GM08714 (cell line): Measurements from ENCODE around the gene GNAS.

Source experiments
- H3K4me3 ChIP-seq: fragments of 200-500 bp; sonication (Bioruptor generic); 2 replicates; pipeline ENCODE4 v1.5.1; 2014; ENCODE audit warnings: mild to moderate bottlenecking, low read length, inconsistent platforms
- ZNF274 ChIP-seq: IDR thresholded peaks from 2 replicates; pipeline ENCODE4 v1.6.1; 2012; ENCODE audit warnings: mild to moderate bottlenecking, low read depth, low read length

Gene GNAS

DNA sequence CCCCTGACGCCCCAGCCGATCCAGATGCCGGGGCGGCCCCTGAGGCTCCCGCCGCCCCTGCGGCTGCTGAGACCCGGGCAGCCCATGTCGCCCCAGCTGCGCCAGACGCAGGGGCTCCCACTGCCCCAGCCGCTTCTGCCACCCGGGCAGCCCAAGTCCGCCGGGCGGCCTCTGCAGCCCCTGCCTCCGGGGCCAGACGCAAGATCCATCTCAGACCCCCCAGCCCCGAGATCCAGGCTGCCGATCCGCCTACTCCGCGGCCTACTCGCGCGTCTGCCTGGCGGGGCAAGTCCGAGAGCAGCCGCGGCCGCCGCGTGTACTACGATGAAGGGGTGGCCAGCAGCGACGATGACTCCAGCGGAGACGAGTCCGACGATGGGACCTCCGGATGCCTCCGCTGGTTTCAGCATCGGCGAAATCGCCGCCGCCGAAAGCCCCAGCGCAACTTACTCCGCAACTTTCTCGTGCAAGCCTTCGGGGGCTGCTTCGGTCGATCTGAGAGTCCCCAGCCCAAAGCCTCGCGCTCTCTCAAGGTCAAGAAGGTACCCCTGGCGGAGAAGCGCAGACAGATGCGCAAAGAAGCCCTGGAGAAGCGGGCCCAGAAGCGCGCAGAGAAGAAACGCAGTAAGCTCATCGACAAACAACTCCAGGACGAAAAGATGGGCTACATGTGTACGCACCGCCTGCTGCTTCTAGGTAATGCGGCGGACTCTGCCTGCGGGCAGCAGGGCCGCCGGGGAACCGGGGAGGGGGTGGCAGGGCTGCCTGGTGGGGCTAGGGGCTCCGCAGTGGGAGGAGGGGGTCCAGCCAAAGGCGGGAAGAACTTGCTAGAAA is 2.3 kb downstream of the GNAS start:
- TF ChIP-seq ZNF274: no peak
- no peak overlapping the region for H3K4me3 ChIP-seq

DNA sequence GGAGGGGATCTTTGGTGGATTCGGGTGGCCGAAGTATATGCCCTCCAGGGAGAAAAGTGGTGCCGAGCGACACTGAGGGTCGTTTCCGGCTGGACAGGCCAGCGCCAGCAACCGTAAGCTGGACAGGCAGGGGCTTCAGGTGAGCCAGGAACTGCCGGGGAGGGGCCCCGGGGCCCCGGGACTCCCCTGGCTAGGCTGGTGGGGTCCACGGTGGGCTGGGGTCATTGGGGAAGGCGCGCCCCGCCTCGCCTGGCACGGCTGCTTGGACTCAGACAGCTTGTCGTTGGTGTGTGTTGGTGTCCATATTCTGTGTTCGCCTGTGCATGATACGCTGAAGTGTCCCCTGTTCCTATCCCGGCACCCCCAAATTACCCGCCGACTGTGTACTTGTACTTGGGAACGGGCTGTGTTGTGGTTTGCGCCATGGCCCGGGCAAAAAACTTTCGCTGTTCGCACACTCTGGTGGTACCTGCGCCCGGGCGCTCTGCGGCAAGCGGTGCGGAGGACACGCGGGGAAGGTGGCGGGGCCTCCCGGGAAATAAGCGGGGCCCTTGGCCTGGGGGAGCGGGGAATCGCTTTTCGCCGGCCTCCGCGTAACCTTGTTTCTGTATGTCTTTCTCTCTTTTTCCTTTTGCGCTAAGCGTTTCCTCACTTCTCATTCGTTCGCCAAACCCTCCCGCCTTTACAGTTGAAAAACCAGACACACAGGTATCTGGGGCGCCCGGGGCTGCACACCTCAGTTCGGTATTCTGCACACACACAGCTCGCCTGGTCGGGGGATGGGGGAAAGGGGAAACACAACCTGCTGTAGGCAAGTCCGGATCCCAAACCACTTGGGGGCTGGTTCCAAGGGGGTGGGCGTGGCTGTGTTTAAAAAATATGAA is 3.2 kb downstream of the GNAS start:
- no peak for TF ChIP-seq ZNF274
- no peak overlapping the region for H3K4me3 ChIP-seq

DNA sequence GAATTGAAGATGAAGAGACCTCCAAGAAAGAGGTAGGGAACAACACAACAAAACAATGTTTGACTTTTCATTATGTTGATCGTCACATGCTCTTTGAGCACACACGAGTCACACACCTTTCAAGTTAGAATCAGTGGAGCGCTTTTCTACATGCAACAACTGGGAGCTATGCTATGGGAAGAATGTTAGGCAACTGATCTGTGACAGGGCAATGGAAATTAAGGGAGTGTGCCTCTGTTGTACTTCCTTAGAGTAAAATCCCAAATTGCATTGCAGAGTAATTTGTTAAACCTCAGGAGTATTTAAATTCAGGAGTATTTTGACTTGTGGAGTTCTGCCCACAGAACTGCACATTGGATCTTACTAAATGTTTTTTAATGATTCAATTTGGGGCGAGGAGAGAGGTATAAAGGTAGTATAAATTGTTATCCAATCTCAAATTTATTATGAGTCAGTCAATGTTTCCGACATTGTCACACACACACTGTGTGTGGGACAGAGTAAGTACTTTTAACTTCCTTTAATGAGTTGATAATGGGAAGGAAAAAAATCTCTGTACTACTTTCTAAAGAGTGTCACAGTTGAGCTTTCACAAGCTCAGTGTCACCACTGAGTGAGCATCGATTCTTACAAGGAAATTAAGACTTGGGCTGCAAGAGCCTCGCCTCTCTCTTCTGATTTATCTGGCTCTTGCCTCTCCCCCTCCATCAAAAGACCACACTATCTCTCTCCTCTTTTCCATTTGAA is 10.7 kb downstream of the GNAS start:
- H3K4me3 ChIP-seq: no peak overlapping the region
- no peak for TF ChIP-seq ZNF274

DNA sequence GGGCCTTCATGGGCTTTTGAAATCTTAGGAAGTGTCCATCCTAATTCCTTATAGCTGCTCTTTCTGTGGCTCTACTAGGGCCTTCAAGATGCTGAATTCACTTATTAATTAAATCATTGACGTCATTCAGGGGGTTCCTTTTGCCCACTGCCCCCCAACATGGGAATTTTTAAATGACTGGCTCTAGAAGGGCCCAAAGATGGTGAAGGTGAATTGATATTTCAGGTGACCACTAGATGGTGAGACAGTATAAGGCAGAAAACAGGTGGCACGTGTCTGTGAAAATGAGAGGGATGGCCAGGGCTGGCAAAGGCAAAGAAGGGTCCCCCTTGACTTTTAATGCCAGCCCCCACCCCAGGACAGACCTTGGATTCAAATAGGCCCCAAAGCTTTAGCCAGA is 11.8 kb downstream of the GNAS start:
- H3K4me3 ChIP-seq: no peak overlapping the region
- TF ChIP-seq ZNF274: no peak

DNA sequence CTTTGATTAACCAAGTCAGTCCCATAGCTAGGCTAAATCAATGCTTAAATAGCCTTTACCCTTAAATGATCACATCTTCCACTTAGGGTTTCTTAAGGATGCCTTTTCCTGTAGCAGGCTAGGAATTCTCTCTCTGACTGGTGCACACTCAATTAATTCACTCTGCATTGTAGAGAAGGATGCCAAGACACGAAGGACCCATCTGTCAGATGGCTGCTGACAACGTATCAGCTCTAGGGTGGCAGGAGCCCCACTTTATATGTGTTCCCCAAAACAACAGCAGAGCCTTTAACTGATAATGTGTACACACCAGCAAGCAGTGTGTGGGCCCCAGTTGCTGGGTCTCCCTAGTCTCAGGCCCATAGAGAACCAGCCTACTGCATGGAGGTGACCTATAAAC is 13.3 kb downstream of the GNAS start:
- no peak overlapping the region for H3K4me3 ChIP-seq
- TF ChIP-seq ZNF274: no peak

DNA sequence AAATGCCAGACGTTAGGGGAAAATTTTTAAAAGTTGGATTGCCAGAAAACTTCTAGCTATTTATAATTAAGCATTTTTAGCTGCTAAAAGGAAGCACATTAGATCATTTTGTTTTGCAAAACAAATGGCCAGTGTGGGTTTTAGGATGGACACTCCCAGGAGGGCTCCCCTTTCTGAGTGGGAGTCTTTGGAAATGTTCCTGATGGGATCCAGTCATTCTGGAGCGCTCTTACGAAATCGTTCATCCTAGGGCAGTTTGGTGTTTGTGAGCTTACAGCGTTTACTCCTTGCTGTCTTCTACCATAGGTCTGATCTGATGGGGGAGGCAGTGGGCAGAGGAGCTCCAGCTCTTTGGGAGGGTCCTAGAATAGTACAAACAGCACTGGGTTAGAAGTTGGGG is 14.7 kb downstream of the GNAS start:
- no peak for TF ChIP-seq ZNF274
- H3K4me3 ChIP-seq: no peak overlapping the region

DNA sequence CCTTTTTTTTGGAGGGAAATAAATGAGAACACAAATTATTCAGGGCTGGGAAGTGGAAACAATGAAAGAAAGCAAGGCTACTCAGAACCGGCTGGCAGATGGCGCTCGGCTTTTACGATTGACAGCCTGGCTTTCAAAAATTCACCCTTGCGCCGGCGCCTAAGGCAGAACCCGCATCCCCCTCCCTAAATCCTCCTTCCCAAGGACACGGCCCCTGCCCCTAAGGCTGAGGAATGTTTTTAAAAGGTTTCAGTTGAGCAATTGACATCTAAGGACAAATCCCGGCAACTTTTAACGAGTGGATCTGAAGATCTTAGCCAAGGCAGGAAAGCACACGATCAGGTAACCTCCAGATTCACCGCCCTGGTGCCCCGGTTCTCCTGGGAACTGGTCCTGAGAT is 16.3 kb downstream of the GNAS start:
- H3K4me3 ChIP-seq: no peak overlapping the region
- TF ChIP-seq ZNF274: no peak

DNA sequence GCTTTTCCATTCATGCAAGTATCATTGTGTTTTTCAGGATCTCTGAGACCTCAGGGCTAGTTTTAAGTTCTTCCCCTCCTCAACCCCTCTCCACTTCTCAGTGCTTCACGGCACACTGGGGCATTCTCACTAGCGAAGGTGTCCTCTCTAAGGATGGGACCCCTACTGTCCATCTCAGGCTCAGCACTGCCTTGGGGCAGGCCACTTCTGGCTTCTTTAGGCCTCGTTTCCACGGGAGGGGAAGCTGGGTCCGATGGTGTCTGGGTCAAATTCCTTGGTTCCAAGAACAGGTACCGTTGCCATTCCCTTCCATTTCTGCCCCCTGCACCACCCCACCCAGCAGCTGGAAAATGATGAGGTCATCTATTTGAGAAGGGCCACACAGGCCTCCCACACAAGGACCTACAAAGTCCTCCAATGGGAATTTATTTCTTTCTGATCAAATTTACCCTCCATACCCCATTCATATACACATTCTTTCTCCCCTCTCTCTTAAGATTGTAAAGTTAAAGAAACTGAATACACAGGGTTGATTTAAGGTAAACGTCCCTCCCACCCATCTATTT is 17.2 kb downstream of the GNAS start:
- no peak overlapping the region for H3K4me3 ChIP-seq
- no peak for TF ChIP-seq ZNF274

DNA sequence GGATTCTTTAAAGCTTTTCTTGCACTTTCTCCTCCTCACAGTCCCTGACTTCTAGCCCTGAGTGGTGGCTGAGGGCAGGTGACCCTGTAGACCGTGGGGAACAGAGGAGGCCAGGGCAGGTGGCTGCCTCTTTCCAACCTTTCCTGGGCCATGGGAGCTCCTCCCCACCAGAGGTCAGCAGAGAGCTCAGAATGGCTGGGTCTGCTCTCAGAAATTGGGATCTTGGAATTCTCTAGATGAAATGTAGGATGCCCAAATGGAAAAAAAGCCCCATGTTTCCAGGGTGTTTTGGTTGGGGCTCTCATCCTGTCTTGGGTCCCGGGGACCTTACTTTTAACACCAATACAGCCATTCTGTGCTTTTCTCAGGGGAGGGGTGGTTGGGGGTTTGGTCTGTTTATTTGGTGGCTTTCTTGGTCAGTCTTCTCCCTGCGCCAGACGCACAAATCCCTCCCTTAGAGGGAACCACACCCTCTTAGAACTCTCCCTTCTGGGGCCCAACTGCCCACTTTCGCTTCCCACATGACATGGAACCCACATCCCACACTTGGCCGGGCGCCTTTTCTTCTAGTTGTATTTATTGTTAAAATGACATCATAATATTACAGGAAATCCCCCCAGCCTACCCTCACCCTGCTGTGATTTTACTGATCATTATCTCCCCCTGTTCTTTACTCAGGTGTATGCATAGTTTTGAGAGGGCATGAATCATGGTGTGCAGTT is 17.9 kb downstream of the GNAS start:
- TF ChIP-seq ZNF274: no peak
- H3K4me3 ChIP-seq: no peak overlapping the region

DNA sequence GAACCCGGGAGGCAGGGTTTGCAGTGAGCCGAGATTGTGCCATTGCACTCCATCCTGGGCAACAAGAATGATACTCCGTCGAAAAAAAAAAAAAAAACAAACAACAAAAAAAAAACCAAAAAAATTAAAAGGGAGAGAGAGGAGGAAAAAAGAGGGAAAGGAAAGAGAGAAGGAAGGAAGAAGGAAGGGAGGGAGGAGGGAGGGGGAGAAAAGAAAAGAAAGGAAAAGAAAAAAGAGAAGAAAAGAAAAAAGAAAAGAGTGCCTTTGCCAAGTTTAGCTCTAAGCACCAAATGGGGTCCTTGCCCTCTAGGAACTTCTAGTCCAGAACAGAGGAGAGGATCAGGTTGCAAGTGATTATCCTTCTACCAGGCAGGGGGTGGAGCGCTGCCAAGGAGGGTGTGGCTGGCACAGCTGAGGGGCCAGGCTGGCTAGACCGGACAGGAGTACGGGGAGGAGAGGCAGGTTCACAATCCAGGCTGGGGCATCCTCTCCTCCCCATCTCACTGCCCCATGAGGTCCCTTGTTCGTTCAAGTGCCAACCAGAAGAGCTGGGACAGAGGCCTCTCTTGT is 19.1 kb downstream of the GNAS start:
- no peak overlapping the region for H3K4me3 ChIP-seq
- no peak for TF ChIP-seq ZNF274

DNA sequence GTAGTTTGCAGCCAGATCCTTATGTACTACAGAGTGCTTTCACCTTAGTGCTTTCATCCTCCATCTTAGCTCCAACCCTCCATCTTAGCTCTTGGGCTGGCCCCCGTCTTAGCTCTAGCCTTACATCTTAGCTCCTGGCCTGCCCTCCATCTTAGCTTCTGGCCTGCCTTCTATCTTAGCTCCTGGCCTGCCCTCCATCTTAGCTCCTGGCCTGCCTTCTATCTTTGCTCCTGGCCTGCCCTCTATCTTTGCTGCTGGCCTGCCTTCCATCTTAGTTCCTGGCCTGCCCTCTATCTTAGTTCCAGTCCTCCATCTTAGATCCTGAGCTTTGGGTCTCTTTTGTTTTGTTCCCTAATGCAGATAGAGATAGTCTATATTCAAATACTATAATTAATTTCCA is 22.0 kb downstream of the GNAS start:
- no peak overlapping the region for H3K4me3 ChIP-seq
- TF ChIP-seq ZNF274: no peak

DNA sequence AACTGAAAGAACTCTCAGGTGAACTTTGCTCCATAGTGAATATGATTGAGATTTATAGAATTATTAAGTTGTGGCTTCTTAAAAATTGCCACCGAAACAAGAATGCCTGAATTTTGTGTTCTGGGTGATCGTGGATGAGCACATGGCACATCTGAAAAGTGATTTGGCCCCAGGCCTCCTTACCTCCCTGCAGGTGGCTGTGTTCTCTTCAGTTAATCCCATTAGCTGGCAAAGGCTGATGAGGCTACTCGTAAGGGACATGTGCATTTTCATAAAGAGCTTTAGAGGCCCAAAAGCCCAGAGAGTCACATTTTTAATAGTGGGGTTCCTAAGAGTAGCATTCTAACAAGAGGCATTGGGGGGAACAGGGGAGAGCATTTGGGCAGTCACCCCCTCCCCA is 22.6 kb downstream of the GNAS start:
- TF ChIP-seq ZNF274: no peak
- no peak overlapping the region for H3K4me3 ChIP-seq

DNA sequence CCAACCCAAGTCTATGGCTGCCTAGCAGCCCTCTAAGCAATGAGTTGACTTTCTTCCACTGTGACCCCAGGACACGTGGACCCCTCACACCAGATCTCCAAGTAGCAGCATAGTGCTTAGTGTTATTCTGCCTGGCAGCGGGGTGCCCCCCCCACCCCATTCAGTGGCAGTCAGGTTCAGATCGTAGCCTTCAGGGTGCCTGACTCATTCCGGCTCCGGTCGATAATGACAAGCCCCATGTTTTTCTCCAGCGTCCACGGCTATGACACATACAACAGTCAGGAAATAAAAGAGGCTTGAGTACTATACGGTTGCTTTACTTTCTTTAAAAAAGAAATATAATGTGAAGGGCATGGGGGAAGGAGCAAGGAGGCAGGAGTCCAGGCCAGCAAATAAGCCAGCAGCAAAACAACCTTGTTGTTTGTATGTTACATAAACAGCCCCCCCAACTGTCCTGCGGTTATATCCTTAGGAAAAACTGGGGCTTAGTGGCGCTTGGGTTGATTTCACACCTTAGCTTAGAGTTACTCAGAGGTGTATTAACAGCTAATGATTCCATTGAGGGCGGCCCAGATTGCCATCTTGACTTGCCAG is 23.1 kb downstream of the GNAS start:
- H3K4me3 ChIP-seq: no peak overlapping the region
- TF ChIP-seq ZNF274: no peak
